Body of pancreas (tissue), 4 donors: ENCODE data around the gene SMC3. TPM values are rescaled to one million over a fixed set of nuclear protein-coding genes. Genes with fewer than 3 reads are reported as not detected.

ENCODE experiments used
- ATAC-seq: fragments of 150-250 bp; one replicate; pipeline ENCODE4 v1.9.1; 2016
- DNase-seq, 4 donors: peaks; one replicate each; pipeline ENCODE4 v3.0.0-alpha.2; 2019
- H3K27ac ChIP-seq, 4 donors: fragments of 200-600 bp; sonication (generic); 1 replicate in 3 of 4; 2 replicates in 1 of 4; pipeline versions ENCODE4 v1.5.1 to v1.6.1; 2016 to 2019; ENCODE audit warnings: mild to moderate bottlenecking in 1 of 4, mixed read lengths in 1 of 4, moderate library complexity in 1 of 4
- H3K27me3 ChIP-seq, 2 donors: fragments of 200-600 bp; sonication (generic); one replicate each; pipeline ENCODE4 v1.6.0; 2016; ENCODE audit warnings: mild to moderate bottlenecking in 1 of 2
- H3K36me3 ChIP-seq, 2 donors: fragments of 200-600 bp; sonication (generic); replicated peaks in 1 of 2; 2 replicates each; pipeline ENCODE4 v1.5.1; 2016; ENCODE audit warnings: low read depth in 2 of 2; ENCODE audit not compliant: insufficient read depth in 1 of 2
- H3K4me1 ChIP-seq: fragments of 200-600 bp; sonication (generic); one replicate; pipeline ENCODE4 v1.6.0; 2016
- H3K4me3 ChIP-seq, 2 donors: fragments of 200-600 bp; sonication (generic); 1 replicate in 1 of 2; 2 replicates in 1 of 2; pipeline ENCODE4 v1.5.1; 2016 to 2019
- H3K9me3 ChIP-seq, 3 donors: fragments of 200-600 bp; sonication (generic); 1 replicate in 2 of 3; 2 replicates in 1 of 3; pipeline ENCODE4 v1.5.1; 2016
- POLR2A ChIP-seq, 3 donors: fragments of 450-650 bp; IDR thresholded peaks; one replicate each; pipeline ENCODE4 v1.6.1; 2016; ENCODE audit warnings: antibody characterized with exemption in 3 of 3, mild to moderate bottlenecking in 2 of 3
- WGBS, 2 donors: methylation state at CpG; one replicate each; pipeline ENCODE4 v1.1.5; 2017; 5-methylcytosine and 5-hydroxymethylcytosine counted together
- intact Hi-C: fragments of 100-400 bp; cut with DNase I; formaldehyde crosslinking; loops from one replicate; pipeline ENCODE4 v1.15.1; 2023
- total RNA-seq, 2 donors: library from RNA; depleted of rRNA; stranded (reverse); fragments of >200 nt; gene quantifications; one replicate each; pipeline ENCODE4 v1.1.0, GENCODE V29; 2016
- TF ChIP-seq, protein P1 (sequence below), 7 experiments: fragments of 450-650 bp in 4 of 7; fragments of 200-600 bp in 3 of 7; sonication (generic) in 3 of 7; IDR thresholded peaks; one replicate each; pipeline ENCODE4 v1.5.1; 2016 to 2019; ENCODE audit warnings: antibody characterized with exemption in 7 of 7

The SMC3 gene
- total RNA-seq, 2 donors from 2014 or later = 18.4 to 22.1 TPM

DNA sequence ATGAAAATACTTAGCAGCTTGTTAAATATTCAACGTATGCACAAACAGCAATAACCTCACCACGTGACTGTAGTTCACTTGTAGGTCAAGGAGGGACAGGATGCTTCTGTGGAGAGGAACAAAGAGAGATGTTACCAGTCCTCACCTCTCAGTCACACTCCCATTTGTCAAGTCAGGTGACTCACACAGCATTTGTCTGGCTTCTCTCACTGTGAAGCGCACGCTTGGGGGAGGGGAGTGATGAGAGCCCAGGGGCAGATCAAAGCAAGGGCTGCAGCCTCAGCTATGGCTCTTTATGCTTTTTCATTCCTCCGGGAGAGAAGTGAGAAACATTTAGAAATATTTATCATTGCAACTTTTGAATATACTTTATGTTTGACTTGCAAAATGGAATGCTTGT, 73.8 kb downstream of the SMC3 start:
- no peak overlapping the region for H3K4me3 ChIP-seq
- no peaks in the 10 kb centered on the region for H3K9me3 ChIP-seq
- peaks cover 4 to 6% of the 10 kb centered on the region in 2 donors for H3K27me3 ChIP-seq
- TF ChIP-seq, protein P1, sequence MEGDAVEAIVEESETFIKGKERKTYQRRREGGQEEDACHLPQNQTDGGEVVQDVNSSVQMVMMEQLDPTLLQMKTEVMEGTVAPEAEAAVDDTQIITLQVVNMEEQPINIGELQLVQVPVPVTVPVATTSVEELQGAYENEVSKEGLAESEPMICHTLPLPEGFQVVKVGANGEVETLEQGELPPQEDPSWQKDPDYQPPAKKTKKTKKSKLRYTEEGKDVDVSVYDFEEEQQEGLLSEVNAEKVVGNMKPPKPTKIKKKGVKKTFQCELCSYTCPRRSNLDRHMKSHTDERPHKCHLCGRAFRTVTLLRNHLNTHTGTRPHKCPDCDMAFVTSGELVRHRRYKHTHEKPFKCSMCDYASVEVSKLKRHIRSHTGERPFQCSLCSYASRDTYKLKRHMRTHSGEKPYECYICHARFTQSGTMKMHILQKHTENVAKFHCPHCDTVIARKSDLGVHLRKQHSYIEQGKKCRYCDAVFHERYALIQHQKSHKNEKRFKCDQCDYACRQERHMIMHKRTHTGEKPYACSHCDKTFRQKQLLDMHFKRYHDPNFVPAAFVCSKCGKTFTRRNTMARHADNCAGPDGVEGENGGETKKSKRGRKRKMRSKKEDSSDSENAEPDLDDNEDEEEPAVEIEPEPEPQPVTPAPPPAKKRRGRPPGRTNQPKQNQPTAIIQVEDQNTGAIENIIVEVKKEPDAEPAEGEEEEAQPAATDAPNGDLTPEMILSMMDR (IDR thresholded peaks at IDR 0.05) = no peak
- no peak for TF ChIP-seq POLR2A (IDR thresholded peaks at IDR 0.05)
- no peak overlapping the region for H3K27ac ChIP-seq
- intact Hi-C loops = no loop called here
- peaks cover 18% of the 10 kb centered on the region for H3K4me1 ChIP-seq
- 21 to 22% methylated on average over 5 of the region's 5 CpGs for WGBS, 2 donors
- ATAC-seq = no peak
- no peaks in the 10 kb centered on the region for H3K36me3 ChIP-seq
- no peak for DNase-seq

DNA sequence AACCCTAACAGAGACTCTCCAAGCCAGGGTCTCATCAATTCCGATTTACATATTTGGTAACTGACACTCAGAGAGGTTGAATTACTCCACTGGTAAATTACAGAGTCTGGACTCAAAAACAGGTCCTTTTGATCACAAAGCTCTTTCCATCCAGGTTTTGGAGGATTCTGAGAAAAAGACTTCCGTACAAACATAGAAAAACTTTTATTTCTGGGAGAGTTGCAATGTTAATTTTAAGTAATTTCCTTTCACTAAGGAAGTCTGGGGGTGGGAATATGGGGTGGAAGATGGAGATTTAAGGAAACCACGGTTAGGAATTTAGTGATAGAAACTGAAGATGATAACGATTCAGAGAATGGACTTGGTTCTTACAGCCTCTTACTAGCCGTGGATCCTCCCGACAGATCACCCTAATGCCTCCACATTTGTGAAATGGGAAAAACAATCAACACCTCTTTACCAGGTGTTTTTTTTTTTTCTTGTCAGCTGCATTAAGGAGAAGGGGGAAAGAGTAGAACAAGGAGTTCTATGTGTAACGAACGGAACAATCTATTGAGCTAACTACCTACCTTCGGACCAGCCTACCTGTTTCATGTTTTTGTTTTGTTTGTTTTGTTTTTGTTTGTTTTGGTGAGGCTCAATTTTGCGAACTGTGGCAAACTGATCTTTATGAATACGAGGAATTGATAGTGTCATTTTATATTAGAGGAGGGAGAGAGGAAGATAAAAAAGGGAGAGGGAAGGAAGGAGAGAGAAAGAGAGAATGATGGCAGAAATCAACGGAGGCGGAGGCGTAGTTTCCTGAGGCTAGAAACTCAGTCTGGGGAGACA, 74.9 kb downstream of the SMC3 start:
- intact Hi-C loops = no loop called here
- peaks cover 18% of the 10 kb centered on the region for H3K4me1 ChIP-seq
- H3K27me3 ChIP-seq = peaks cover 4 to 6% of the 10 kb centered on the region in 2 donors
- no peaks in the 10 kb centered on the region for H3K36me3 ChIP-seq
- no peak overlapping the region for H3K4me3 ChIP-seq
- H3K9me3 ChIP-seq = no peaks in the 10 kb centered on the region
- ATAC-seq (no peak), DNase-seq (no peak)
- TF ChIP-seq, protein P1 (IDR thresholded peaks at IDR 0.05) = no peak
- TF ChIP-seq POLR2A (IDR thresholded peaks at IDR 0.05) = no peak
- WGBS, 2 donors = 37 to 44% methylated on average over 14 of the region's 14 CpGs
- no peak overlapping the region for H3K27ac ChIP-seq

DNA sequence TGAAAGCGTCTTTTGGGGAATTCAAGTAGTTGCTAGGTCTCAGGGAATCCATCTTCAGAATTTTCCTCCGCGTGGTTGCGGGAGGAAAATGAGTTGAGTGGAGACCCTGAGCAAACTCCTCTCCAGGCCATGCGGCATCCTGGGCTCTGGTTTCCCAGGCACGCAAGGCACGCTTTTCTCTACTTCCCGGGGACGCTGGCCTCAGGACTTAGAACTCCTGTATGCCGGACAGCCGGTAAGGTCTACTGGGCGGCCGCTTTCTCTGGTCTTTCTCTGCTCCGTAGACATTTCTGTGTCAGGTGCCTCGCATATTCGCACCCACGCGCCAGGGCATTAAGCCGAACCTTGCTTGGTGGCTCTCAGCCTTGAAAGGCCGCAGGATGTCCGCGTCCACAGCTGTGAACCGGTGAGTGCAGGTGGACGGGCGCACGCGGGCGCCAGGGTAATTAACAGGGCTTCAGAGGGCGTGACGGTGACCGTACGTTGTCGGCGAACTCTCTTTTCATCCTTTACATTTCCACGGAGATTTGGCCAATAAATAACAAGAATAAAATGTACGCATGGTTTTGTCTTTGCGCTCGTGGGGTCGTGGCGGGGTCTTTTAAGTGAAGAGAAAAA, 75.6 kb downstream of the SMC3 start:
- intact Hi-C loops = no loop called here
- Histone ChIP-seq H3K4me1 (peaks cover 18% of the 10 kb centered on the region), H3K4me3 (no peak overlapping the region), H3K9me3 (no peaks in the 10 kb centered on the region), H3K27me3 (peaks cover 4 to 6% of the 10 kb centered on the region in 2 donors), H3K36me3 (no peaks in the 10 kb centered on the region), H3K27ac (no peak overlapping the region)
- DNase-seq = peak in 1 of 4 donors; percentile 10
- peak; percentile 38 for ATAC-seq
- TF ChIP-seq POLR2A (IDR thresholded peaks at IDR 0.05) = no peak
- TF ChIP-seq, protein P1 (IDR thresholded peaks at IDR 0.05) = no peak
- 4 to 10% methylated on average over 27 to 40 of the region's 40 CpGs for WGBS, 2 donors

DNA sequence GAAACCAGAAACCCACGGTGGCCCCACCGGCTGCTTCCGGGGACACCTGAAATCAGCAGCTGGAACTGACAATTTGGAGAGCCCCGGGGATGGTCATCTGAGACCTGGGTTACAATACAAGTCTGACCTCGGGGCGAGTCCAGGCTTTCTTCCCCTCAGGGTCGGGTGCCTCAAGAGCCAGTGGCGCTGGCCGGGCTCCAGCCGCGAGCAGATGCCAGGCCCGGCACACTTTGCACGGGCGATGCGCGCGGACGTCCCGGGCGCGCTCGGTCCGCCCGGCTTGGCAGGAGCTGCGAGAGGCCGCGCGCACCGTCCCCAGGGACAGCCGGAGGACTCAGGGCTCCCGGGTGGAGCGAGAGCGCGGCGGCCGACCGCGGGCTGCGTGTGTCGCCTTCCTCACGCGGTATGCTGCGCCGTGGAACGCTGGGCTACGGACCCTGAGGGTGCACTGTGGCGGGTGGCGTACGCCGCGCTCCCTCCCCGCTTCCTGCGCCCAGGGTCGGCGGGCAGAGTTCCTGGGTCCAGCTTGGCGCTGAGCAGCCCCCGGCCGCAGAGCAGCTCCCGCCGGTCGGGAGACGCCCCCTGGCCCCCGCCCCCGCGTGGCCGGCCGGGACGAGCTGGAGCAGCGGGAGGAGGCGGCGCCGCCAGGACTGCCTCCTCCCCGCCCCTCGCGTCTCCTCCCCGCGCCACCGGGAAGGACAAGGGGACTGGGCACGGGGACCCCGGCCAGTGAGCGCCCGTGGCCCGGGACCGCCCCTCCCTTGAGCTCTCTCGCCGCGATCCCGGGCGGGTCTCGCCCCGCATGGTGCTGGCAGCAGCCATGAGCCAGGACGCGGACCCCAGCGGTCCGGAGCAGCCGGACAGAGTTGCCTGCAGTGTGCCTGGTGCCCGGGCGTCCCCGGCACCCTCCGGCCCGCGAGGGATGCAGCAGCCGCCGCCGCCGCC, 76.4 kb downstream of the SMC3 start, which contains the start of gene RBM20:
Gene RBM20 (plus strand): TSS at position 684 of the 945 bp plus-strand sequence. CDS start 119 bp downstream, at position 803.
- intact Hi-C loops = no loop called here
- no peaks in the 10 kb centered on the region for H3K9me3 ChIP-seq
- H3K4me3 ChIP-seq = peak within 1 kb of the TSS in 1 of 2 donors; percentile 23
- DNase-seq (peak; percentile 15 to 52 (median 22)), ATAC-seq (peak; percentile 56)
- no peaks in the 10 kb centered on the region for H3K36me3 ChIP-seq
- TF ChIP-seq, protein P1 (IDR thresholded peaks at IDR 0.05) = no peak
- TF ChIP-seq POLR2A (IDR thresholded peaks at IDR 0.05) = no peak
- no peak within 1 kb of the TSS for H3K27ac ChIP-seq
- peaks cover 18% of the 10 kb centered on the region for H3K4me1 ChIP-seq
- WGBS, 2 donors = 0 to 1% methylated on average over 6 to 90 of the region's 106 CpGs
- H3K27me3 ChIP-seq = peaks cover 4 to 6% of the 10 kb centered on the region in 2 donors
